NT2/D1 (cell line): Measurements from ENCODE around the gene CSF3R.

Experiments used
- DNase-seq: peaks from one replicate; pipeline ENCODE4 v3.0.0-alpha.2; 2011; ENCODE audit warnings: low read depth, low spot score
- H3K27me3 ChIP-seq: 2 replicates; pipeline ENCODE4 v1.6.0; 2011; ENCODE audit warnings: mild to moderate bottlenecking; ENCODE audit not compliant: insufficient read length, insufficient read depth
- H3K36me3 ChIP-seq: 2 replicates; pipeline ENCODE4 v1.6.1; 2011; ENCODE audit warnings: mild to moderate bottlenecking, low read length, mixed read lengths; ENCODE audit not compliant: insufficient read depth, insufficient read length
- H3K4me1 ChIP-seq: 2 replicates; pipeline ENCODE4 v1.5.1; 2011; ENCODE audit not compliant: insufficient read depth, insufficient read length
- H3K4me3 ChIP-seq: 2 replicates; pipeline ENCODE4 v1.5.1; 2011; ENCODE audit warnings: low read depth; ENCODE audit not compliant: insufficient read length
- H3K9ac ChIP-seq: 2 replicates; pipeline ENCODE4 v1.6.0; 2011; ENCODE audit warnings: low read depth; ENCODE audit not compliant: insufficient read length
- H3K9me3 ChIP-seq: 2 replicates; pipeline ENCODE4 v1.5.1; 2011; ENCODE audit warnings: mild to moderate bottlenecking, low read length; ENCODE audit not compliant: insufficient read depth
- SUZ12 ChIP-seq: IDR thresholded peaks from 2 replicates; pipeline ENCODE4 v1.6.1; 2011; ENCODE audit not compliant: insufficient read length, insufficient read depth; ENCODE audit errors: extremely low read depth
- YY1 ChIP-seq: IDR thresholded peaks from 2 replicates; pipeline ENCODE4 v1.6.1; 2011; ENCODE audit not compliant: insufficient read length, insufficient read depth
- ZNF274 ChIP-seq: IDR thresholded peaks from 2 replicates; pipeline ENCODE4 v1.6.1; 2011; ENCODE audit warnings: mild to moderate bottlenecking, low read depth, low read length

The CSF3R gene

GRCh38 chr1:36463803-36464604, 18.7 kb downstream of the CSF3R start, which contains the start of gene MRPS15:
Gene MRPS15 (minus strand): TSS chr1:36464384. CDS start chr1:36464275, 109 bp downstream.
- peak within 1 kb of the TSS; percentile 96 for H3K4me3 ChIP-seq
- peaks cover 36% of the 10 kb centered on the region for H3K36me3 ChIP-seq
- H3K27me3 ChIP-seq = peaks cover 18% of the 10 kb centered on the region
- H3K9ac ChIP-seq = peak within 1 kb of the TSS; percentile 97
- TF ChIP-seq YY1 = peak; percentile 99
- TF ChIP-seq SUZ12 = no peak
- no peak for TF ChIP-seq ZNF274
- peaks cover 21% of the 10 kb centered on the region for H3K4me1 ChIP-seq
- no peaks in the 10 kb centered on the region for H3K9me3 ChIP-seq
- DNase-seq = peak; percentile 93

GRCh38 chr1:36463463-36463802, 19.3 kb downstream of the CSF3R start:
- peaks cover 17% of the 10 kb centered on the region for H3K27me3 ChIP-seq
- no peak for TF ChIP-seq YY1
- no peak for TF ChIP-seq ZNF274
- TF ChIP-seq SUZ12 = no peak
- DNase-seq = no peak
- no peaks in the 10 kb centered on the region for H3K9me3 ChIP-seq
- H3K4me1 ChIP-seq = peaks cover 21% of the 10 kb centered on the region
- H3K4me3 ChIP-seq = peak overlapping the region; percentile 96
- peaks cover 41% of the 10 kb centered on the region for H3K36me3 ChIP-seq
- H3K9ac ChIP-seq = peak overlapping the region; percentile 97

GRCh38 chr1:36458910-36459309, 23.8 kb downstream of the CSF3R start:
- Histone ChIP-seq H3K36me3 (peaks cover 84% of the 10 kb centered on the region), H3K27me3 (no peaks in the 10 kb centered on the region), H3K9ac (no peak overlapping the region), H3K4me3 (no peak overlapping the region), H3K9me3 (no peaks in the 10 kb centered on the region), H3K4me1 (no peaks in the 10 kb centered on the region)
- no peak for DNase-seq
- TF ChIP-seq ZNF274 = no peak
- no peak for TF ChIP-seq SUZ12
- TF ChIP-seq YY1 = no peak

- peaks cover 92% of the 10 kb centered on the region for H3K36me3 ChIP-seq
These were observed 25.0 kb downstream of the CSF3R start for GRCh38 chr1:36457691-36458090.

GRCh38 chr1:36456391-36456928, 26.3 kb downstream of the CSF3R start:
- no peak for TF ChIP-seq YY1
- no peak for TF ChIP-seq ZNF274
- Histone ChIP-seq H3K9ac (no peak overlapping the region), H3K36me3 (peaks cover 80% of the 10 kb centered on the region), H3K9me3 (no peaks in the 10 kb centered on the region), H3K4me1 (no peaks in the 10 kb centered on the region), H3K27me3 (no peaks in the 10 kb centered on the region), H3K4me3 (no peak overlapping the region)
- no peak for DNase-seq

More at GRCh38 chr1:36457691-36458090, 25.0 kb downstream of the CSF3R start:
- Histone ChIP-seq H3K27me3 (no peaks in the 10 kb centered on the region), H3K9ac (no peak overlapping the region), H3K4me1 (no peaks in the 10 kb centered on the region), H3K4me3 (no peak overlapping the region), H3K9me3 (no peaks in the 10 kb centered on the region)
- no peak for DNase-seq
- no peak for TF ChIP-seq ZNF274
- TF ChIP-seq SUZ12 = no peak
- no peak for TF ChIP-seq YY1

GRCh38 chr1:36455386-36455785, 27.3 kb downstream of the CSF3R start:
- Histone ChIP-seq H3K4me1 (no peaks in the 10 kb centered on the region), H3K27me3 (no peaks in the 10 kb centered on the region), H3K36me3 (peaks cover 69% of the 10 kb centered on the region), H3K9me3 (no peaks in the 10 kb centered on the region), H3K4me3 (no peak overlapping the region), H3K9ac (no peak overlapping the region)
- no peak for DNase-seq
- TF ChIP-seq SUZ12 (no peak), YY1 (no peak), ZNF274 (no peak)

- Histone ChIP-seq H3K9me3 (no peaks in the 10 kb centered on the region), H3K4me3 (no peak overlapping the region), H3K9ac (no peak overlapping the region), H3K36me3 (peaks cover 55% of the 10 kb centered on the region), H3K27me3 (no peaks in the 10 kb centered on the region), H3K4me1 (no peaks in the 10 kb centered on the region)
- DNase-seq = no peak
- no peak for TF ChIP-seq ZNF274
- no peak for TF ChIP-seq YY1
- no peak for TF ChIP-seq SUZ12
These were observed 28.9 kb downstream of the CSF3R start for GRCh38 chr1:36453600-36454388.
